Iris pigment epithelial cell (primary cell): ENCODE data around the gene SCN1A.
A peak's percentile ranks its signal among the peaks of the same experiment; 100 is the strongest.

Experiments
- DNase-seq: peaks from one replicate; pipeline ENCODE4 v3.0.0-alpha.2; 2011; ENCODE audit warnings: low read depth

SCN1A gene

DNA sequence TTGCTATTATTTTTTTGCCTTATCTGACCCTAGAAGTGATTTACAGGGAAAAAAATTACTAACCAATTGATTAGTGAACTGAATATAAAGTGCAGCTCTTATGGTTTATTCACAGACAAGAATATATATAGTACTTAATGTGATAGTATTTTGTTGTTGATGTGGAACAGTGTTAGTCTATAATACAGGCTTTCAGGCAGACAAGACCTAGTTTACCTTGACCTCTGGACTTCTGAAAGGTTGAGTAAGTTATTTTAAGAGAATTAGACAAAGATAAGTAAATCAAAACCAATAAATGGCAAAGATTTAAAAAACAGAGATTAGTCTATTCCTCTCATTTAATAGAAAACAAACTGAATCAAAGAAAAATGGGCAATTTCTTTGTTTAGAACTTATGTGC is 46.0 kb downstream of the SCN1A start:
- DNase-seq: no peak

GRCh38 chr2:166081131-166081632 is 46.6 kb downstream of the SCN1A start:
- DNase-seq: no peak

- no peak for DNase-seq
Measured at GRCh38 chr2:166074430-166074829, 53.4 kb downstream of the SCN1A start.

GRCh38 chr2:166074011-166074410 is 53.8 kb downstream of the SCN1A start:
- no peak for DNase-seq

DNA sequence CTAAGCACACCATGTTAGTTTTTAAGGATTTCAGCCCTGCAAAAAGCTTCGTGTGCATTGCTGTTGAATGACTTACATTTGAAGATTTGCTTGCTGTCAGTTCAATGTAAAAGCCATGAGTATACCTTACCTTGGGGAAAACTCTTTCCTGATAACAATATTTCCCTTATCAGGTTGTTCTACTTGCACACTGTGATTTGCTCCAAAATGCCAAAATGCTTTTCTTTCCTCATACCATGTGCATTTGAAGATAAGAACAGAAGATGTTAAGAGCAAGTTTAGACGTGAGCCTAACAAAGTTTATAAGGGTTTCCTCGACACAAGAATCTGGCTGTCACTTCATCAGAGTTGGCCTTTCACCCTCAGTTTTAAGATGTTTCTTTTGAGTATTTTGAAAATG is 57.6 kb downstream of the SCN1A start:
- no peak for DNase-seq

GRCh38 chr2:166068981-166069380 is 58.8 kb downstream of the SCN1A start:
- peak; percentile 56 for DNase-seq

GRCh38 chr2:166067229-166067628 is 60.6 kb downstream of the SCN1A start:
- peak; percentile 70 for DNase-seq

DNA sequence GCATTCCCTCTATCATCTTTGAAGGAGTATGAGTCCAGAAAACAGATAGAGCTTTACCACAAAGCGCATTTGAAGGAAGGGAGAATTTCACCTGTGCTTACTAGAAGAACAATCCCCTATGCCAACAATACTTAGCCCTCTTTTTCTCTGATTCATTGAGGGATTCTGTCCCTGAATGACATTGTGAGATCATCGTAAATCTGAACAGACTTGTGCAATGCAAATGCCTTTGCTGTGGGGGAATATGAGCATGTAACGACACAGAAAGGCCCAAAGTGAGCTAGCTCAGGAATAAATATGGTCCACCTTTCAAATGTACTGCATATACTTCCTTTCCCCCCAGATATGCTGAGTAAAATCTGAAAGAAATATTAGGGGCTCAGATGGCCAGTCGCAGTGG is 67.6 kb downstream of the SCN1A start:
- peak; percentile 95 for DNase-seq

DNA sequence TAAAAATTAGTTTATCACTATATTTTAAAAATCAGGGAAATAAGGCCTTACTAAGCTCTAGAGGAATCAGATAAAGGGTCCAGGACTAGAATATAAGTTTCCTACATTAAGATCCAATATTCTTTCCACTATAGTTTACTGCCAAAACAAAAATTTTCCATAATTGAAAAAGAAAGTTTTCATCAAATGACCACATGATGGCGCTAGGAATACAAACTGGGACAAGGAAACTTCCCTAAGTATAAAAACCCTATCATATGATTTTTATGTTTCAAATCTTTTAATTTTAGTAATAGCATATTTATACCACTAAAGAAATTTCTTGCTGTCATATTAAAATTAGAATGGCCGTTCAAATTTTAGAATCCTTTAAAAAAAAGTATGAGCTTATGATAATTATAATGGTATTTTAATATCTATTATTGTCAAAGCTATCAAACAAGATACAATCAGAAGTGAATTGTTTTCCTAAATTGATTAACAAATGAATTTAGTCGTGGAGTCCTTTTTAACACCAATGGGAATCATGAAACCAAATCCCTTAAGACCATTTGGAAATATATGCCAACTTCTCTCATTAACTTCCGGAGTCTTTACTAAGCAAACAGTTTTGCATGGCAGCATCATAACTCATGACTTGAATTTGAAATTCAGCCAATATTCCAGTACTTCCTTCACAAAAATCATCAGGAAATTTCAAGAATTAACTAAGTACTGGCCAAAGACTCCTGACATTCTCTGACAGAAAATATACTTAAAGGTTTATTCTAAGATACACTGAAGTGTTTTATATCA is 70.3 kb downstream of the SCN1A start:
- peak; percentile 66 for DNase-seq

- no peak for DNase-seq
Measured at GRCh38 chr2:166044853-166045483, 82.9 kb downstream of the SCN1A start.

DNA sequence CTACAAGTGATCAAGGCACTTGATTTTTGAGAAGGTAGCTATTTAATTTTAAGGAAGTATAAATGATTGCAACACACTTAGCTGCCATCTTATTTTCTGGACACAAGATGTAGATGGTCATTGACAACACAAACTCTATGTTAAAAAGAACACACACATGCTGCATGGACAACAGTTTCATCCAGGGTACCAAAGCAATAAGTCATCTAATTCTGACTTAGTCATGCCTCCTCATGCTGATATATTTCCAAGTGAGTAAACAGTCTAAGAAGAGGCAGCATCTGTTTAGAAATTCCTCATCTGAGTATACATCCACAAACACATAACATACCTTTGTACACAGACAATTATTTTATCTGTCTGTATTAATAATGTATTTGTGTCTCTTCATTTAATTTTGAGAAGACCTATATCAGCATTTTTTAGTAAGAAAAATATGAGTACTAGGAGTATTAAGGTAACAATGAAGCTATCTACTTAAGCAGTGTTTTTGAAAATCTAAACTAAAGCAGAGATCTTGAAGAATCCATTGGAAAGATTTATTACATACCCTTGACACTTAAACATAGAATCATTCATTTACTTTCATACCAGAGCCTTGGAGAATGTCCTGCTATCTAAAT is 84.9 kb downstream of the SCN1A start:
- DNase-seq: peak; percentile 54

- peak; percentile 56 for DNase-seq
Measured at GRCh38 chr2:166042356-166042755, 85.5 kb downstream of the SCN1A start.

DNA sequence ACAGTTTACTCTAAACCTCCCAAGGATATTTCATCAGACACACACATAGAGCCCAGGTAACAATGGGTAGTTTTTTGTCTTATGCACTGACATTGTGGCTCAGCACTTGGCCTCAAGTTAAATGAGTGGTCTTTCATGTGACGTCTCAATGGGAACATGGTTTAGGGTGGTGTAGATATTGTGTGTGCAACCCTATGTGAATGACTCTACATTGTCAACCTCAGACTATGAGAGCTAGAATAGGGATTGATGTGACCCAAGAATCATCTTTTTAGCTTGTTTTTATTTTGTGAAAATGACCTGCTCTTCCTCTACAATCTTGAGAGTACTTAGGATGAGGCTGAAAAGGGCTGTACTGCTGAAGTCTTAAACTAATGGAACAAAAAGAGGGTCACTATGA is 86.2 kb downstream of the SCN1A start:
- DNase-seq: no peak

- peak; percentile 21 for DNase-seq
Measured at GRCh38 chr2:166032361-166032760, 95.5 kb downstream of the SCN1A start.

GRCh38 chr2:166031054-166031453 is 96.8 kb downstream of the SCN1A start:
- DNase-seq: peak; percentile 17

DNA sequence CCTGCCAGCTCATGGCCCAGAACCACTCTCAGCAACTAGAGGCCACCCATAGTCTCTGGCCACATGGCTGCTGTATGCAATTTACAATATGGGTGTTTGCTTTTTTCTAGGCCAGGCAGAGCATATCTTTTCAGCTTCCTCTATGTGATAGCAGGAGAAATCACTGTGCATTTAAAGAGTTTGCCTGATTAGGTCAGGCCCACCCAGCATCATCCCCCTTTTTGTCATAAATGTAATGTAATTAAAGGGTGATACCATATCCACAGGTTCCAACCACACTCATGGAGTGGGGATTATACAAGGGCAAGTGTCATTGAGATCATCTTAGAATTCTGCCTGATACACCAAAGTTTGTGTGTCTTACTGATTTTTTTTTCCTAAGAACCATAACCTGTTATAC is 102.5 kb downstream of the SCN1A start:
- no peak for DNase-seq

DNA sequence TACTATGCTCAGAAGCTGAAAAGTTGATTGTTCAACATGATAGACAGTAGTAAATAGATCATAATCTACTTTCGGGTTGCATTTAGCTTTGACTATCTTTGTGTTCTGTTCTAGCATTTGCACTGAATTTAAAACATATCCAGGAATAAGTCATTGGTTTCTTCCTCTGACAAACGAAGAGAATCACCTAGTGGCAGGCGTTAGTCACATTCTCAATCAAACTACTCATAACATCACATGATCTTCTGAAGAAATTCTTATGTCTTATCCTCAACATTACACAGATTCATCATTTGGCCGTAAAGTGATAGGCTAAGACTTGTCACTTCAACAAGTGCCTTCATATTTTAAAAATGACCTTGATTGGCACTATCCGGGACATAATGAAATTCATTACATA is 110.6 kb downstream of the SCN1A start:
- no peak for DNase-seq

DNA sequence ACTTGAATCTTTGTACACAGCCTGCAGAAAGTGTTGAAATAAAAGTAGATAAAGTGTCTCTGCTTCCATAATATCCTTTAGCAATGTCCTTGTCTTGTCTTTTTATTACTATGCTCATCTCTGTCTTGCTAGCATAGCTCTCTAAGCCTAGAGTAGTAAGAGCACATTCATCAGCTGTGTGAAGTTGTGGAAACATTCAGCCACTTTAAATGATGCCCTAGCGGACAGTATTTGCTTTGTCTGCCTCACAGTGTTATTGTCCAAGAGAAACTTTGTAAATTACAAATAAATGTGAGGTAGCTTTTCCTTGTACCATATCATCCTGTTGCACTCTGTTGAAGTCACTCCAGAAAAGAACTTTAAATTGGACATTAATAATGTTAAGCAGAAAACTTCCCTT is 113.9 kb downstream of the SCN1A start:
- DNase-seq: no peak

DNA sequence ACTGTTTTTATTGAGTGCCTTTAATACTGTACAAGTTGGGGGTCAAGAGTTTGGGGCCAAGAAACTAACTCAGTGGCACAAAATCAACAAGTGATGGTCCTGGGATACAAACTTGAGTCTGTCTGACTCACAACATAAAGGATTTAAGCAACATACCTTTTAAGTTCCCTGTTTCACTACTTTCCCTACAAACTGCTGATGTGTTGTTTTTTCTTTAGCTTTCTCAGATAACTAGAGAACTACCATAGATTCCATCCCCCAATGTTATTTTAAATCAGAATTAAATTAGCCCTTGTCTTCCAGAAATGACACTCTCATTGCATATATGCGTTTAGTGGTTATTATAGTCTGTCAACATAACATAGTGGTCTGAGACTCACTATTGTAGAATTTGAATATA is 116.2 kb downstream of the SCN1A start:
- no peak for DNase-seq

- DNase-seq: no peak
Measured at GRCh38 chr2:166000401-166000800, 127.4 kb downstream of the SCN1A start.

GRCh38 chr2:165990846-165991245 is 137.0 kb downstream of the SCN1A start:
- DNase-seq: no peak

- DNase-seq: no peak
Measured at GRCh38 chr2:165989851-165990250, 138.0 kb downstream of the SCN1A start.

- no peak for DNase-seq
Measured at GRCh38 chr2:165985120-165985519, 142.7 kb downstream of the SCN1A start.
